COR-L47 (cell line): ENCODE data around the gene HSPA4L.

Experiments used
- DNase-seq: peaks from one replicate; lab custom pipeline; 2025; lab: John Stamatoyannopoulos, UW

The HSPA4L gene

GRCh38 chr4:127870281-127870680, 88.2 kb downstream of the HSPA4L start:
- DNase-seq: no peak

GRCh38 chr4:127870688-127871087, 88.6 kb downstream of the HSPA4L start:
- no peak for DNase-seq

GRCh38 chr4:127875791-127876190, 93.7 kb downstream of the HSPA4L start:
- no peak for DNase-seq

GRCh38 chr4:127880763-127881562, 98.8 kb downstream of the HSPA4L start, which contains the start of gene PLK4:
Gene PLK4 (plus strand): TSS chr4:127880893. CDS start chr4:127881135, 242 bp downstream.
- DNase-seq: peak; percentile 96

- no peak for DNase-seq
Measured at GRCh38 chr4:127881563-127881864, 99.4 kb downstream of the HSPA4L start.

- DNase-seq: no peak
Measured at GRCh38 chr4:127888559-127888958, 106.4 kb downstream of the HSPA4L start.

- DNase-seq: no peak
Measured at GRCh38 chr4:127889903-127890302, 107.8 kb downstream of the HSPA4L start.
